Keratinocyte (primary cell): ENCODE data around the gene CGNL1. TPM values are rescaled to one million over a fixed set of nuclear protein-coding genes. Genes with fewer than 3 reads are reported as not detected.

ENCODE experiments used
- DNase-seq: peaks from one replicate; pipeline ENCODE4 v3.0.0-alpha.2; 2011; ENCODE audit warnings: low read depth, missing footprints, low spot score
- FAIRE-seq: peaks from 2 replicates; lab custom pipeline; 2011; peaks lifted over from hg19 to GRCh38; lab: Jason Lieb, UNC
- H2AFZ ChIP-seq: 2 replicates; pipeline ENCODE4 v1.6.0; 2012; ENCODE audit warnings: low read length, control low read depth, inconsistent platforms; ENCODE audit not compliant: control insufficient read depth
- H3K27ac ChIP-seq: 2 replicates; pipeline ENCODE4 v1.5.1; 2011; ENCODE audit warnings: low read length; ENCODE audit not compliant: control insufficient read depth, insufficient read depth
- H3K27me3 ChIP-seq: 3 replicates; pipeline ENCODE4 v1.6.0; 2011; ENCODE audit warnings: low read length; ENCODE audit not compliant: control insufficient read depth, insufficient read depth; ENCODE audit errors: extremely low read depth
- H3K36me3 ChIP-seq, 2 experiments: 2 replicates in 1 of 2; 3 replicates in 1 of 2; pipeline ENCODE4 v1.5.1; 2011; ENCODE audit warnings: low read length in 2 of 2, mild to moderate bottlenecking in 1 of 2; ENCODE audit not compliant: control insufficient read depth in 2 of 2, insufficient read depth in 2 of 2; ENCODE audit errors: extremely low read depth in 1 of 2
- H3K4me1 ChIP-seq: 3 replicates; pipeline ENCODE4 v1.5.1; 2011; ENCODE audit warnings: low read length; ENCODE audit not compliant: control insufficient read depth, insufficient read depth; ENCODE audit errors: extremely low read depth
- H3K4me2 ChIP-seq: 3 replicates; pipeline ENCODE4 v1.6.0; 2011; ENCODE audit warnings: low read depth, low read length; ENCODE audit not compliant: control insufficient read depth, insufficient read depth; ENCODE audit errors: extremely low read depth
- H3K4me3 ChIP-seq, 3 experiments: fragments of 200-600 bp in 1 of 3; sonication (generic) in 1 of 3; 2 replicates in 2 of 3; 3 replicates in 1 of 3; pipeline ENCODE4 v1.5.1; 2011 to 2016; ENCODE audit warnings: low read length in 3 of 3, mild to moderate bottlenecking in 3 of 3, control low read depth in 2 of 3, inconsistent platforms in 1 of 3, low read depth in 1 of 3, mixed read lengths in 1 of 3, mixed run types in 1 of 3, moderate library complexity in 1 of 3; ENCODE audit not compliant: control insufficient read depth in 2 of 3, insufficient read depth in 2 of 3; ENCODE audit errors: extremely low read depth in 1 of 3
- H3K79me2 ChIP-seq: 2 replicates; pipeline ENCODE4 v1.6.0; 2012; ENCODE audit warnings: low read length; ENCODE audit not compliant: control insufficient read depth, insufficient read depth
- H3K9ac ChIP-seq: 3 replicates; pipeline ENCODE4 v1.6.0; 2011; ENCODE audit warnings: low read length; ENCODE audit not compliant: control insufficient read depth, insufficient read depth; ENCODE audit errors: extremely low read depth
- H3K9me1 ChIP-seq: 3 replicates; pipeline ENCODE4 v1.6.0; 2011; ENCODE audit warnings: low read length; ENCODE audit not compliant: control insufficient read depth, insufficient read depth; ENCODE audit errors: extremely low read depth
- H3K9me3 ChIP-seq: 2 replicates; pipeline ENCODE4 v1.5.1; 2012; ENCODE audit warnings: low read depth, low read length; ENCODE audit not compliant: control insufficient read depth
- H4K20me1 ChIP-seq: 3 replicates; pipeline ENCODE4 v1.6.0; 2011; ENCODE audit warnings: low read length; ENCODE audit not compliant: control insufficient read depth, insufficient read depth; ENCODE audit errors: extremely low read depth
- CTCF ChIP-seq, 3 experiments: IDR thresholded peaks in 1 of 3; conservative IDR thresholded peaks in 1 of 3; optimal IDR thresholded peaks in 1 of 3; 2 replicates in 2 of 3; 3 replicates in 1 of 3; pipeline versions ENCODE3 to v1.5.1; 2011; ENCODE audit warnings: low read length in 3 of 3, mild to moderate bottlenecking in 3 of 3, moderate library complexity in 2 of 3, control low read depth in 1 of 3, inconsistent platforms in 1 of 3; ENCODE audit not compliant: insufficient read depth in 2 of 3; ENCODE audit errors: extremely low read depth in 1 of 3
- EZH2 ChIP-seq: IDR thresholded peaks from one replicate; pipeline ENCODE4 v1.6.1; 2012; ENCODE audit warnings: inconsistent platforms, mild to moderate bottlenecking, low read length, moderate library complexity
- dilution Hi-C: fragments of 300-500 bp; cut with MboI; formaldehyde crosslinking; loops from one replicate; pipeline ENCODE4 v1.7.0; 2020; ENCODE audit warnings: low sequenced_read_pairs; ENCODE audit not compliant: extremely low pct_ligation_motif_present
- polyA plus RNA-seq, 5 experiments: library from polyadenylated mRNA; depleted of rRNA in 3 of 5; stranded (reverse) in 3 of 5; stranded (forward) in 1 of 5; unstranded in 1 of 5; fragments of >200 nt; gene quantifications; 1 replicate in 1 of 5; 2 replicates in 3 of 5; 3 replicates in 1 of 5; pipeline versions ENCODE4 v1.2.1 to v1.2.3, GENCODE V29; 2011 to 2012; ENCODE audit warnings: missing spikeins in 2 of 5, low read depth in 1 of 5, low replicate concordance in 1 of 5

The CGNL1 gene
- polyA plus RNA-seq, 1 donor (not counting 4 experiments of a cell fraction or from before 2014, with no cell fraction given) = 0.05 TPM

GRCh38 chr15:57437564-57437963 lies 61.3 kb downstream of the CGNL1 start:
- Histone ChIP-seq H3K4me1 (no peaks in the 10 kb centered on the region), H4K20me1 (no peaks in the 10 kb centered on the region), H3K79me2 (no peaks in the 10 kb centered on the region), H3K9ac (no peak overlapping the region), H3K4me2 (no peak overlapping the region), H3K27ac (no peak overlapping the region), H3K4me3 (no peak overlapping the region), H2AFZ (no peak overlapping the region), H3K9me3 (no peaks in the 10 kb centered on the region), H3K27me3 (no peaks in the 10 kb centered on the region), H3K36me3 (no peaks in the 10 kb centered on the region), H3K9me1 (no peaks in the 10 kb centered on the region)
- no peak for DNase-seq
- dilution Hi-C loops = no loop called here
- TF ChIP-seq CTCF (optimal IDR thresholded peaks at IDR 0.05 in 1 of 3, IDR thresholded peaks at IDR 0.05 in 1 of 3, conservative IDR thresholded peaks at IDR 0.05 in 1 of 3; ENCODE audit: extremely low read depth in 1 of 3, insufficient read depth in 2 of 3, low read length in 3 of 3) = no peak
- no peak for TF ChIP-seq EZH2
- FAIRE-seq = no peak

- no peaks in the 10 kb centered on the region for H3K27me3 ChIP-seq
- TF ChIP-seq CTCF (optimal IDR thresholded peaks at IDR 0.05 in 1 of 3, IDR thresholded peaks at IDR 0.05 in 1 of 3, conservative IDR thresholded peaks at IDR 0.05 in 1 of 3; ENCODE audit: extremely low read depth in 1 of 3, insufficient read depth in 2 of 3, low read length in 3 of 3) (no peak), EZH2 (no peak)
- H2AFZ ChIP-seq = no peak overlapping the region
- FAIRE-seq = no peak
- no peaks in the 10 kb centered on the region for H3K79me2 ChIP-seq
- H3K4me2 ChIP-seq = no peak overlapping the region
- H3K9me3 ChIP-seq = no peaks in the 10 kb centered on the region
- no peak overlapping the region for H3K27ac ChIP-seq
- no peak for DNase-seq
- H3K9me1 ChIP-seq = no peaks in the 10 kb centered on the region
- H3K4me3 ChIP-seq = no peak overlapping the region
- H3K4me1 ChIP-seq = no peaks in the 10 kb centered on the region
- H3K36me3 ChIP-seq = no peaks in the 10 kb centered on the region
- no peak overlapping the region for H3K9ac ChIP-seq
- dilution Hi-C loops = no loop called here
- H4K20me1 ChIP-seq = no peaks in the 10 kb centered on the region
These were observed 61.9 kb downstream of the CGNL1 start for GRCh38 chr15:57438166-57438565.
